Mammary epithelial cell (primary cell): Measurements from ENCODE around the gene ANKRD62.

ENCODE experiments used
- EZH2 ChIP-seq: IDR thresholded peaks from 2 replicates; pipeline ENCODE4 v1.6.1; 2012; ENCODE audit warnings: low read length, inconsistent platforms, borderline replicate concordance
- TF ChIP-seq, protein P1 (sequence below), 2 donors: IDR thresholded peaks in 1 of 2; conservative IDR thresholded peaks in 1 of 2; 2 replicates each; pipeline ENCODE4 v1.5.1; 2011 to 2012; ENCODE audit warnings: inconsistent platforms in 2 of 2, low read length in 2 of 2, mild to moderate bottlenecking in 2 of 2, control low read depth in 1 of 2, low read depth in 1 of 2; ENCODE audit not compliant: insufficient read depth in 1 of 2; ENCODE audit errors: extremely low read depth in 1 of 2

DNA sequence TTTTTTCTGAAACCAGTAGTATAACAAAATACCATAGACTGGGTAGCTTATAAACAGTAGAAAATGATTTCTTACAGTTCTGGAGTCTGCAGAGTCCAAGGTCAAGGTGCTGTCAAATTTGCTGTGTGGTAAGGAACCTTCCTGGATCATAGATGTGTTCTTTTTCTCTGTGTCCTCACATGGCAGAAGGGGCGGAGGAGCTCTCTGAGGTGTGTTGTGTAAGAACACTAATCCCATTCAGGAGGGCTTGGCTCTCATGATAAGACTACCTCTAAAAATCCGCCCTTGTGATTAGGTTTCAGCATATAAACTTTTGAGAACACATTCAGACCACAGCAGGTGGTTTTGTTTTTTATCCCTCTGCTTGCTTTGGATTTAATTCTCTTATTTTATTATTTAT is 25.7 kb downstream of the ANKRD62 start:
- no peak for TF ChIP-seq EZH2
- TF ChIP-seq, protein P1, sequence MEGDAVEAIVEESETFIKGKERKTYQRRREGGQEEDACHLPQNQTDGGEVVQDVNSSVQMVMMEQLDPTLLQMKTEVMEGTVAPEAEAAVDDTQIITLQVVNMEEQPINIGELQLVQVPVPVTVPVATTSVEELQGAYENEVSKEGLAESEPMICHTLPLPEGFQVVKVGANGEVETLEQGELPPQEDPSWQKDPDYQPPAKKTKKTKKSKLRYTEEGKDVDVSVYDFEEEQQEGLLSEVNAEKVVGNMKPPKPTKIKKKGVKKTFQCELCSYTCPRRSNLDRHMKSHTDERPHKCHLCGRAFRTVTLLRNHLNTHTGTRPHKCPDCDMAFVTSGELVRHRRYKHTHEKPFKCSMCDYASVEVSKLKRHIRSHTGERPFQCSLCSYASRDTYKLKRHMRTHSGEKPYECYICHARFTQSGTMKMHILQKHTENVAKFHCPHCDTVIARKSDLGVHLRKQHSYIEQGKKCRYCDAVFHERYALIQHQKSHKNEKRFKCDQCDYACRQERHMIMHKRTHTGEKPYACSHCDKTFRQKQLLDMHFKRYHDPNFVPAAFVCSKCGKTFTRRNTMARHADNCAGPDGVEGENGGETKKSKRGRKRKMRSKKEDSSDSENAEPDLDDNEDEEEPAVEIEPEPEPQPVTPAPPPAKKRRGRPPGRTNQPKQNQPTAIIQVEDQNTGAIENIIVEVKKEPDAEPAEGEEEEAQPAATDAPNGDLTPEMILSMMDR (conservative IDR thresholded peaks at IDR 0.05 in 1 of 2, IDR thresholded peaks at IDR 0.05 in 1 of 2; ENCODE audit: extremely low read depth in 1 of 2, insufficient read depth in 1 of 2, low read depth in 1 of 2, low read length in 2 of 2): no peak
